ENCODE data around the gene CUX1. TPM values are rescaled to one million over a fixed set of nuclear protein-coding genes. Genes with fewer than 3 reads are reported as not detected.
"Not testable (repeated sequence)": the region's sequence is repeated elsewhere in the genome, so short reads cannot be mapped to it uniquely, and the experiment has no call there.

Gene CUX1
- total RNA-seq, 2 donors from 2014 or later = 122 to 131 TPM

- ATAC-seq (no peak), DNase-seq (no peak)
- intact Hi-C loops (cut with DNase I, micrococcal nuclease) = no loop called here
These were observed 2.6 kb downstream of the CUX1 start for GRCh38 chr7:101819913-101820522.

GRCh38 chr7:101820703-101821102 lies 3.3 kb downstream of the CUX1 start:
- DNase-seq = no peak
- no peak for ATAC-seq
- intact Hi-C loops (cut with DNase I, micrococcal nuclease) = no loop called here

- intact Hi-C loops (cut with DNase I, micrococcal nuclease); DNase-seq; ATAC-seq: not testable (repeated sequence)
These were observed 5.2 kb downstream of the CUX1 start for GRCh38 chr7:101822632-101823031.

- DNase-seq (no peak), ATAC-seq (no peak)
- intact Hi-C loops (cut with DNase I, micrococcal nuclease) = no loop called here
These were observed 5.7 kb downstream of the CUX1 start for GRCh38 chr7:101823096-101823495.

GRCh38 chr7:101823596-101823995 lies 6.2 kb downstream of the CUX1 start:
- intact Hi-C loops (cut with DNase I, micrococcal nuclease) = no loop called here
- DNase-seq (no peak), ATAC-seq (no peak)

GRCh38 chr7:101824440-101824839 lies 7.0 kb downstream of the CUX1 start:
- ATAC-seq = no peak
- intact Hi-C loops (cut with DNase I, micrococcal nuclease) = no loop called here
- DNase-seq = no peak

GRCh38 chr7:101826081-101826835 lies 8.8 kb downstream of the CUX1 start:
- intact Hi-C loops (cut with DNase I, micrococcal nuclease) = no loop called here
- DNase-seq (no peak), ATAC-seq (no peak)

GRCh38 chr7:101828301-101829020 lies 11.0 kb downstream of the CUX1 start:
- DNase-seq (no peak), ATAC-seq (no peak)
- intact Hi-C loops (cut with DNase I, micrococcal nuclease) = no loop called here

- intact Hi-C loops (cut with DNase I, micrococcal nuclease) = no loop called here
- DNase-seq = no peak
- ATAC-seq = no peak
These were observed 11.9 kb downstream of the CUX1 start for GRCh38 chr7:101829374-101829773.

- no peak for ATAC-seq
- intact Hi-C loops (cut with DNase I, micrococcal nuclease) = no loop called here
- DNase-seq = no peak
These were observed 12.4 kb downstream of the CUX1 start for GRCh38 chr7:101829821-101830220.

- DNase-seq, ATAC-seq: not testable (repeated sequence)
These were observed 14.0 kb downstream of the CUX1 start for GRCh38 chr7:101831396-101831795.

GRCh38 chr7:101832205-101832631 lies 14.8 kb downstream of the CUX1 start:
- intact Hi-C loops (cut with DNase I, micrococcal nuclease) = no loop called here
- no peak for DNase-seq

More at GRCh38 chr7:101831396-101831795, 14.0 kb downstream of the CUX1 start:
- intact Hi-C loops (cut with DNase I, micrococcal nuclease) = not testable (repeated sequence)

GRCh38 chr7:101832685-101833375 lies 15.4 kb downstream of the CUX1 start:
- intact Hi-C loops (cut with DNase I, micrococcal nuclease) = no loop called here
- no peak for DNase-seq
- ATAC-seq = no peak

More at GRCh38 chr7:101832205-101832631, 14.8 kb downstream of the CUX1 start:
- no peak for ATAC-seq

- DNase-seq = no peak
- intact Hi-C loops (cut with DNase I, micrococcal nuclease) = no loop called here
- no peak for ATAC-seq
These were observed 16.4 kb downstream of the CUX1 start for GRCh38 chr7:101833799-101834198.

GRCh38 chr7:101835136-101835535 lies 17.7 kb downstream of the CUX1 start:
- intact Hi-C loops (cut with DNase I, micrococcal nuclease) = no loop called here
- ATAC-seq (no peak), DNase-seq (no peak)

- DNase-seq; intact Hi-C loops (cut with DNase I, micrococcal nuclease); ATAC-seq: not testable (repeated sequence)
These were observed 20.0 kb downstream of the CUX1 start for GRCh38 chr7:101837433-101837832.

- intact Hi-C loops (cut with DNase I, micrococcal nuclease) = no loop called here
- ATAC-seq = no peak
- DNase-seq = no peak
These were observed 21.5 kb downstream of the CUX1 start for GRCh38 chr7:101838837-101839483.

- DNase-seq (no peak), ATAC-seq (no peak)
- intact Hi-C loops (cut with DNase I, micrococcal nuclease) = no loop called here
These were observed 23.9 kb downstream of the CUX1 start for GRCh38 chr7:101841328-101841727.
